Chondrocyte (in vitro differentiated cells): ENCODE measurements around the gene NMD3. TPM values are rescaled to one million over a fixed set of nuclear protein-coding genes. Genes with fewer than 3 reads are reported as not detected.

Experiments used
- DNase-seq: peaks from one replicate; pipeline ENCODE4 v3.0.0; 2021; ENCODE audit warnings: mixed read lengths, low spot score
- H3K27ac Mint-ChIP-seq: one replicate; pipeline ENCODE4 v1.8.0; 2021; ENCODE audit warnings: mild to moderate bottlenecking, moderate library complexity, mixed read lengths; ENCODE audit not compliant: unreplicated experiment
- H3K27me3 Mint-ChIP-seq: 2 replicates; pipeline ENCODE4 v1.8.0; 2021; ENCODE audit warnings: low read depth, mixed read lengths
- H3K36me3 Mint-ChIP-seq: 2 replicates; pipeline ENCODE4 v1.8.0; 2021; ENCODE audit warnings: low read depth, mixed read lengths
- H3K4me1 Mint-ChIP-seq: 2 replicates; pipeline ENCODE4 v1.8.0; 2021; ENCODE audit warnings: low read depth, mild to moderate bottlenecking, mixed read lengths
- H3K4me3 Mint-ChIP-seq: one replicate; pipeline ENCODE4 v1.8.0; 2021; ENCODE audit warnings: mild to moderate bottlenecking, moderate library complexity, mixed read lengths; ENCODE audit not compliant: unreplicated experiment
- H3K9me3 Mint-ChIP-seq: 2 replicates; pipeline ENCODE4 v1.8.0; 2021; ENCODE audit warnings: low read depth, mixed read lengths
- CTCF ChIP-seq: fragments of 200-600 bp; sonication (generic); IDR thresholded peaks from 2 replicates; pipeline ENCODE4 v1.5.0; 2021; ENCODE audit warnings: antibody characterized with exemption, mild to moderate bottlenecking, moderate library complexity
- total RNA-seq: library from RNA; stranded (reverse); gene quantifications from 3 replicates; pipeline ENCODE4 v1.2.1, GENCODE V29; 2021

Gene NMD3
- total RNA-seq, 1 donor from 2014 or later: 67.8 TPM

- no peaks in the 10 kb centered on the region for H3K27me3 Mint-ChIP-seq
- no peaks in the 10 kb centered on the region for H3K9me3 Mint-ChIP-seq
- no peak for DNase-seq
- no peak for TF ChIP-seq CTCF
- H3K27ac Mint-ChIP-seq: no peak overlapping the region
- no peak overlapping the region for H3K4me3 Mint-ChIP-seq
- peaks cover under 1% of the 10 kb centered on the region for H3K4me1 Mint-ChIP-seq
- no peaks in the 10 kb centered on the region for H3K36me3 Mint-ChIP-seq
Observed at GRCh38 chr3:161212171-161212771, 8.8 kb upstream of the NMD3 start.

DNA sequence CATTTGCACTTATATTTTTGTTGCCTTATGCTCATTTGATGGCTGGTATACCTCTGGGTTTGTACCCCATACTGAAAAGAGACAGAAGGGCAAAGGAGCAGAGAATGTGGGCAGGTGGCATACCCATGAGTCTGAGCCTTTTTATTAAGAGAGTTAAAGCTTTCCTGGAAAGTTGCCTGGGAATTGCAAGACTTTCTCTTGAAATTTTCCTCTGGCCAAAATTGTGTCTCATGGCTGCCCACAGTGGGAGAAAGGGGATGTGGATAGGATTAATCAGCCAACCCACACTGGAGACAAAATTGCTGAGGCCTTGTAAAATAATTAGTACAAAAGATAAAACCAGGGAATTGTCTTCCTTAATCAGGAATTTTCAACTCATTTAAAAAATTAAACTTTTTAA lies 8.2 kb upstream of the NMD3 start:
- DNase-seq: no peak
- H3K36me3 Mint-ChIP-seq: no peaks in the 10 kb centered on the region
- peaks cover 6% of the 10 kb centered on the region for H3K4me1 Mint-ChIP-seq
- TF ChIP-seq CTCF: no peak
- H3K9me3 Mint-ChIP-seq: no peaks in the 10 kb centered on the region
- H3K4me3 Mint-ChIP-seq: no peak overlapping the region
- H3K27me3 Mint-ChIP-seq: no peaks in the 10 kb centered on the region
- H3K27ac Mint-ChIP-seq: no peak overlapping the region

- no peak for DNase-seq
- no peak overlapping the region for H3K4me3 Mint-ChIP-seq
- H3K4me1 Mint-ChIP-seq: peaks cover 6% of the 10 kb centered on the region
- no peak overlapping the region for H3K27ac Mint-ChIP-seq
- TF ChIP-seq CTCF: no peak
- no peaks in the 10 kb centered on the region for H3K27me3 Mint-ChIP-seq
- no peaks in the 10 kb centered on the region for H3K36me3 Mint-ChIP-seq
- no peaks in the 10 kb centered on the region for H3K9me3 Mint-ChIP-seq
Observed at GRCh38 chr3:161213644-161214043, 7.5 kb upstream of the NMD3 start.

DNA sequence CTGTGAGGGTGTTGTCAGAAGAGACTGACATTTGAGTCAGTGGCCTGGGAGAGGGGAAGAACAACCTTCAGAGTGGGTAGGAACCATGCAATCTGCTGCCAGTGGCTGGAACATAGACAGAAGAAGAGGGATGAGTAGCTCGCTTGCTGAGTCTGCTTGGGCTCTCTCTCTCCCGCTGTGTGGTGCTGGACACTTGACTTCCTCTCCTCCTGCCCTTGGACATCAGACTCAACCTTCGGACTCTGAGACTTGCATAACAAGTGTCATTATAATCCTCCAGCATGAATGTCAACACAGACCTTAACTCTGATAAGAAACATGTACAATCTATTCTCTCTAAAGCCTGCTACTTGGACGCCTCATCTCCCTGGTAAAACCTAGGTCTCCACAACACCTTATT lies 5.9 kb upstream of the NMD3 start:
- Mint-ChIP-seq H3K9me3 (peaks cover 5% of the 10 kb centered on the region), H3K36me3 (peaks cover 2% of the 10 kb centered on the region), H3K27me3 (no peaks in the 10 kb centered on the region), H3K4me1 (peaks cover 7% of the 10 kb centered on the region), H3K27ac (no peak overlapping the region), H3K4me3 (no peak overlapping the region)
- DNase-seq: no peak
- no peak for TF ChIP-seq CTCF

DNA sequence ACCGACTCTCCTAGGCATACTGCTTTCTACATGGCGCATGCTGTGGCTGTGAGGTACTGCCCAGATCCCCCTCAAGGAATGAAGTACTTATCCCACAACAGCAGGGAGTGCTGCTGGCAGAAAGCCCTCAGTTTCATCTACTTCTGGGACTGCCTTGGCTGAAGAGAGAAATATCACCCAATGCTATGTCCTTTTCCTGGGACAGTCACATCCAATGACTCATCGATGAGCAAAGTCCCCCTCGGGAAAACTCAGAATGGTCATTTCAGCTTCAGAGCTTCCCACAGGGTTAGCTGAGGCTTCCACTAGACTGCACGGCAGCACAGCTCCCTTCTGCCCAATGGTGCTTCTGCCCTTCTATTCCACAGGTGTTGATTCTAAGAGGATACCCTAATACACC lies 3.6 kb upstream of the NMD3 start:
- peaks cover 9% of the 10 kb centered on the region for H3K9me3 Mint-ChIP-seq
- no peak for TF ChIP-seq CTCF
- no peak overlapping the region for H3K27ac Mint-ChIP-seq
- DNase-seq: no peak
- H3K4me1 Mint-ChIP-seq: peaks cover 15% of the 10 kb centered on the region
- no peaks in the 10 kb centered on the region for H3K27me3 Mint-ChIP-seq
- H3K36me3 Mint-ChIP-seq: peaks cover 2% of the 10 kb centered on the region
- H3K4me3 Mint-ChIP-seq: no peak overlapping the region
